CD4-positive, alpha-beta T cell treated with Interferon gamma for 1 hour (primary cell): ENCODE data around the gene PKDCC.
"Not testable (repeated sequence)": the region's sequence is repeated elsewhere in the genome, so short reads cannot be mapped to it uniquely, and the experiment has no call there.

Experiments used
- DNase-seq: peaks from one replicate; pipeline ENCODE4 v3.0.0-alpha.2; 2020

PKDCC gene

GRCh38 chr2:42031281-42032223, 16.3 kb upstream of the PKDCC start:
- no peak for DNase-seq

GRCh38 chr2:42032224-42032620, 15.6 kb upstream of the PKDCC start:
- DNase-seq = no peak

- no peak for DNase-seq
Observed at GRCh38 chr2:42032745-42033144, 15.1 kb upstream of the PKDCC start.

GRCh38 chr2:42034096-42034495, 13.7 kb upstream of the PKDCC start:
- not testable (repeated sequence) for DNase-seq

- no peak for DNase-seq
Observed at GRCh38 chr2:42035241-42035640, 12.6 kb upstream of the PKDCC start.

- DNase-seq = no peak
Observed at GRCh38 chr2:42036413-42036812, 11.4 kb upstream of the PKDCC start.

GRCh38 chr2:42036940-42037339, 10.9 kb upstream of the PKDCC start:
- no peak for DNase-seq

GRCh38 chr2:42040643-42041278, 7.1 kb upstream of the PKDCC start:
- DNase-seq = no peak

GRCh38 chr2:42041377-42042127, 6.3 kb upstream of the PKDCC start:
- no peak for DNase-seq

GRCh38 chr2:42042631-42043355, 5.0 kb upstream of the PKDCC start:
- no peak for DNase-seq

GRCh38 chr2:42043789-42044394, 3.9 kb upstream of the PKDCC start:
- no peak for DNase-seq

- no peak for DNase-seq
Observed at GRCh38 chr2:42044939-42045338, 2.9 kb upstream of the PKDCC start.

- DNase-seq = no peak
Observed at GRCh38 chr2:42045352-42045751, 2.5 kb upstream of the PKDCC start.

GRCh38 chr2:42045848-42046748, 1.7 kb upstream of the PKDCC start:
- DNase-seq = no peak

- no peak for DNase-seq
Observed at GRCh38 chr2:42046819-42047487, 868 bp upstream of the PKDCC start.

- DNase-seq = no peak
Observed at GRCh38 chr2:42048299-42049220, 739 bp downstream of the PKDCC start.

- no peak for DNase-seq
Observed at GRCh38 chr2:42049221-42050009, 1.6 kb downstream of the PKDCC start.

GRCh38 chr2:42050010-42050702, 2.3 kb downstream of the PKDCC start:
- no peak for DNase-seq
